CD4-positive, alpha-beta T cell (primary cell): ENCODE data around the gene SYNE1. TPM values are rescaled to one million over a fixed set of nuclear protein-coding genes. Genes with fewer than 3 reads are reported as not detected.

Source experiments
- ATAC-seq: fragments of 200-7000 bp; cut with Tn5 transposase; one replicate; pipeline ENCODE4 v1.10.0; 2022; ENCODE audit warnings: mild to moderate bottlenecking; ENCODE audit not compliant: poor library complexity
- CTCF ChIA-PET: fragments of 350-600 bp; sonication (Branson Sonifier 250); formaldehyde crosslinking; loops from one replicate; lab custom pipeline; 2021; ENCODE audit warnings: antibody characterized with exemption, inconsistent platforms; lab: Charles Lee
- POLR2A ChIA-PET: fragments of 350-600 bp; sonication (Branson Sonifier 250); formaldehyde crosslinking; loops from one replicate; lab custom pipeline; 2021; ENCODE audit warnings: antibody characterized with exemption, inconsistent platforms; lab: Charles Lee
- DNase-seq, 14 experiments: peaks; one replicate each; pipeline ENCODE4 v3.0.0-alpha.2; 2013 to 2020; ENCODE audit warnings: mixed read lengths in 2 of 14
- H3K27ac ChIP-seq, 2 donors: one replicate each; pipeline versions ENCODE4 v1.5.1 to v1.7.0; 2013; ENCODE audit warnings: low read length in 2 of 2, low read depth in 1 of 2, mild to moderate bottlenecking in 1 of 2
- H3K27me3 ChIP-seq, 2 experiments: 1 replicate in 1 of 2; 2 replicates in 1 of 2; pipeline versions ENCODE4 v1.6.1 to v1.7.0; 2013; ENCODE audit warnings: low read length in 2 of 2, control low read depth in 1 of 2, mild to moderate bottlenecking in 1 of 2, moderate library complexity in 1 of 2; ENCODE audit not compliant: insufficient read depth in 2 of 2, control insufficient read depth in 1 of 2
- H3K36me3 ChIP-seq: one replicate; pipeline ENCODE4 v1.6.1; 2013; ENCODE audit warnings: low read length, control low read depth; ENCODE audit not compliant: insufficient read depth
- H3K4me1 ChIP-seq: one replicate; pipeline ENCODE4 v1.6.1; 2013; ENCODE audit warnings: low read length, control low read depth; ENCODE audit not compliant: insufficient read depth
- H3K4me3 ChIP-seq: one replicate; pipeline ENCODE4 v1.5.1; 2013; ENCODE audit warnings: mild to moderate bottlenecking, low read length, moderate library complexity
- H3K9me3 ChIP-seq, 2 experiments: 1 replicate in 1 of 2; 2 replicates in 1 of 2; pipeline versions ENCODE4 v1.6.1 to v1.7.0; 2013; ENCODE audit warnings: low read length in 2 of 2, mild to moderate bottlenecking in 2 of 2, control low read depth in 1 of 2, moderate library complexity in 1 of 2; ENCODE audit not compliant: control insufficient read depth in 1 of 2, insufficient read depth in 1 of 2
- H3K27ac Mint-ChIP-seq: one replicate; pipeline ENCODE4 v1.8.0; 2020; ENCODE audit warnings: mixed read lengths
- H3K27me3 Mint-ChIP-seq: one replicate; pipeline ENCODE4 v1.8.0; 2021; ENCODE audit warnings: mixed read lengths
- H3K36me3 Mint-ChIP-seq: one replicate; pipeline ENCODE4 v1.8.0; 2021; ENCODE audit warnings: low read depth, mixed read lengths
- H3K4me1 Mint-ChIP-seq: one replicate; pipeline ENCODE4 v1.8.0; 2021; ENCODE audit warnings: low read depth, mixed read lengths
- H3K4me3 Mint-ChIP-seq: one replicate; pipeline ENCODE4 v1.8.0; 2020; ENCODE audit warnings: mild to moderate bottlenecking, mixed read lengths
- H3K9me3 Mint-ChIP-seq: one replicate; pipeline ENCODE4 v1.8.0; 2020; ENCODE audit warnings: mixed read lengths
- intact Hi-C, 2 experiments: fragments of 100-400 bp; cut with DNase I in 1 of 2; cut with micrococcal nuclease in 1 of 2; formaldehyde crosslinking; loops; one replicate each; pipeline versions ENCODE4 v1.15.1 to v1.9.0; 2023 to 2025; cut with DNase I, micrococcal nuclease
- total RNA-seq, 174 experiments: library from RNA in 2 of 174; stranded (reverse) in 2 of 174; gene quantifications; one replicate each; pipeline ENCODE4 v1.2.3 and lab custom pipeline; 2021 to 2026
- TF ChIP-seq, protein P1 (sequence below): fragments of 200-600 bp; IDR thresholded peaks from one replicate; pipeline ENCODE4 v1.8.0; 2022; ENCODE audit warnings: antibody characterized with exemption, mild to moderate bottlenecking

The SYNE1 gene
- total RNA-seq, 2 experiments from 2014 or later = 94.9 to 108 TPM

- Mint-ChIP-seq H3K36me3 (no peaks in the 10 kb centered on the region), H3K4me3 (no peak overlapping the region), H3K4me1 (peaks cover 6% of the 10 kb centered on the region), H3K27me3 (peaks cover 21% of the 10 kb centered on the region), H3K9me3 (no peaks in the 10 kb centered on the region), H3K27ac (no peak overlapping the region)
- Histone ChIP-seq H3K4me1 (no peaks in the 10 kb centered on the region), H3K27me3 (no peaks in the 10 kb centered on the region), H3K9me3 (no peaks in the 10 kb centered on the region), H3K27ac (no peak overlapping the region), H3K4me3 (no peak overlapping the region), H3K36me3 (no peaks in the 10 kb centered on the region)
- TF ChIP-seq, protein P1, sequence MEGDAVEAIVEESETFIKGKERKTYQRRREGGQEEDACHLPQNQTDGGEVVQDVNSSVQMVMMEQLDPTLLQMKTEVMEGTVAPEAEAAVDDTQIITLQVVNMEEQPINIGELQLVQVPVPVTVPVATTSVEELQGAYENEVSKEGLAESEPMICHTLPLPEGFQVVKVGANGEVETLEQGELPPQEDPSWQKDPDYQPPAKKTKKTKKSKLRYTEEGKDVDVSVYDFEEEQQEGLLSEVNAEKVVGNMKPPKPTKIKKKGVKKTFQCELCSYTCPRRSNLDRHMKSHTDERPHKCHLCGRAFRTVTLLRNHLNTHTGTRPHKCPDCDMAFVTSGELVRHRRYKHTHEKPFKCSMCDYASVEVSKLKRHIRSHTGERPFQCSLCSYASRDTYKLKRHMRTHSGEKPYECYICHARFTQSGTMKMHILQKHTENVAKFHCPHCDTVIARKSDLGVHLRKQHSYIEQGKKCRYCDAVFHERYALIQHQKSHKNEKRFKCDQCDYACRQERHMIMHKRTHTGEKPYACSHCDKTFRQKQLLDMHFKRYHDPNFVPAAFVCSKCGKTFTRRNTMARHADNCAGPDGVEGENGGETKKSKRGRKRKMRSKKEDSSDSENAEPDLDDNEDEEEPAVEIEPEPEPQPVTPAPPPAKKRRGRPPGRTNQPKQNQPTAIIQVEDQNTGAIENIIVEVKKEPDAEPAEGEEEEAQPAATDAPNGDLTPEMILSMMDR = no peak
- intact Hi-C loops = no loop called here
- DNase-seq = no peak
- ChIA-PET CTCF (no interaction called here), POLR2A (no interaction called here)
- no peak for ATAC-seq
Observed at GRCh38 chr6:152458648-152459644, 178.2 kb downstream of the SYNE1 start.

GRCh38 chr6:152457949-152458624 is 179.1 kb downstream of the SYNE1 start:
- H3K27ac ChIP-seq = no peak overlapping the region
- TF ChIP-seq, protein P1 = no peak
- CTCF ChIA-PET = no interaction called here
- Mint-ChIP-seq H3K9me3 (no peaks in the 10 kb centered on the region), H3K36me3 (no peaks in the 10 kb centered on the region), H3K4me1 (peaks cover 6% of the 10 kb centered on the region), H3K27ac (no peak overlapping the region), H3K27me3 (peaks cover 15% of the 10 kb centered on the region), H3K4me3 (no peak overlapping the region)
- H3K4me1 ChIP-seq = no peaks in the 10 kb centered on the region
- POLR2A ChIA-PET = no interaction called here
- H3K36me3 ChIP-seq = no peaks in the 10 kb centered on the region
- no peak overlapping the region for H3K4me3 ChIP-seq
- intact Hi-C loops = no loop called here
- no peaks in the 10 kb centered on the region for H3K27me3 ChIP-seq
- DNase-seq (no peak), ATAC-seq (no peak)
- no peaks in the 10 kb centered on the region for H3K9me3 ChIP-seq

- CTCF ChIA-PET = no interaction called here
- no peaks in the 10 kb centered on the region for H3K36me3 Mint-ChIP-seq
Observed at GRCh38 chr6:152454003-152454402, 183.2 kb downstream of the SYNE1 start.

More at GRCh38 chr6:152454003-152454402, 183.2 kb downstream of the SYNE1 start:
- H3K27me3 ChIP-seq = no peaks in the 10 kb centered on the region
- H3K4me1 ChIP-seq = no peaks in the 10 kb centered on the region
- ATAC-seq (no peak), DNase-seq (no peak)
- no peak overlapping the region for H3K27ac ChIP-seq
- no peak overlapping the region for H3K4me3 ChIP-seq
- intact Hi-C loops = no loop called here
- Mint-ChIP-seq H3K27me3 (peaks cover 18% of the 10 kb centered on the region), H3K27ac (no peak overlapping the region), H3K4me3 (no peak overlapping the region), H3K4me1 (no peaks in the 10 kb centered on the region), H3K9me3 (no peaks in the 10 kb centered on the region)
- TF ChIP-seq, protein P1 = no peak
- POLR2A ChIA-PET = no interaction called here
- no peaks in the 10 kb centered on the region for H3K9me3 ChIP-seq
- no peaks in the 10 kb centered on the region for H3K36me3 ChIP-seq
